ENCODE results near the gene DHX8. TPM values are rescaled to one million over a fixed set of nuclear protein-coding genes. Genes with fewer than 3 reads are reported as not detected.
"Not testable (repeated sequence)": the region's sequence is repeated elsewhere in the genome, so short reads cannot be mapped to it uniquely, and the experiment has no call there.

DHX8 gene
- total and polyA plus RNA-seq, 4 experiments from 2014 or later: 16.1 to 78.2 (median 59.8) TPM

GRCh38 chr17:43490621-43491020 is 6.8 kb downstream of the DHX8 start:
- H3K9me3 Mint-ChIP-seq: no peaks in the 10 kb centered on the region
- Histone ChIP-seq H3K9me3 (ENCODE audit: control insufficient read depth in 1 of 2, low read length in 2 of 2) (no peaks in the 10 kb centered on the region), H3K4me3 (ENCODE audit: low read length in 2 of 2) (no peak overlapping the region), H3K27ac (ENCODE audit: low read depth, low read length) (no peak overlapping the region), H3K27me3 (ENCODE audit: insufficient read depth, low read length) (no peaks in the 10 kb centered on the region), H3K36me3 (ENCODE audit: insufficient read depth, low read length) (peaks cover 45% of the 10 kb centered on the region), H3K4me1 (ENCODE audit: insufficient read depth, low read length) (peaks cover 9% of the 10 kb centered on the region)
- intact Hi-C loops (cut with micrococcal nuclease): no loop called here
- peaks cover 4 to 14% (median 10%) of the 10 kb centered on the region in 4 donors for H3K4me1 Mint-ChIP-seq
- peaks cover 45 to 54% of the 10 kb centered on the region in 2 donors for H3K36me3 Mint-ChIP-seq
- POLR2A ChIA-PET (ENCODE audit: partially characterized antibody): interaction anchor here (1.1 kb wide), 1 partner anchor 9 kb away, joined by 3 read pairs; no protein-coding TSS in a partner anchor
- H3K4me3 Mint-ChIP-seq: no peak overlapping the region
- H3K27ac Mint-ChIP-seq: no peak overlapping the region
- H3K27me3 Mint-ChIP-seq: no peaks in the 10 kb centered on the region
- CTCF ChIA-PET (ENCODE audit: partially characterized antibody): no interaction called here
- no peak for DNase-seq

DNA sequence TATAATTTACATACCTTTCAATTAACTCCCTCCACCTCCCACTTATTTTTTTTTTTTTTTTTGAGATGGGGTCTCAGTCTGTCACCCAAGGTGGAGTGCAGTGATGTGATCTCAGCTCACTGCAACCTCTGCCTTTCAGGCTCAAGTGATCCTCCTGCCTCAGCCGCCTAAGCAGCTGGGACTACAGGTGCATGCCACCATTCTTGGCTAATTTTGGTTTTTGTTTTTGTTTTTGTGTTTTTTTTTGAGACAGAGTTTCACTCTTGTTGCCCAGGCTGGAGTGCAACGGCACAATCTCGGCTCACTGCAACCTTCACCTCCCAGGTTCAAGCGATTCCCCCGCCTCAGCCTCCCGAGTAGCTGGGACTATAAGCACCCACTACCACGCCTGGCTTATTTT is 25.7 kb downstream of the DHX8 start:
- intact Hi-C loops (cut with micrococcal nuclease); H3K27ac ChIP-seq (ENCODE audit: low read depth, low read length); H3K9me3 Mint-ChIP-seq; H3K27ac Mint-ChIP-seq; CTCF ChIA-PET (ENCODE audit: partially characterized antibody); H3K4me3 Mint-ChIP-seq; H3K4me1 ChIP-seq (ENCODE audit: insufficient read depth, low read length); H3K9me3 ChIP-seq (ENCODE audit: control insufficient read depth in 1 of 2, low read length in 2 of 2); H3K4me1 Mint-ChIP-seq; H3K4me3 ChIP-seq (ENCODE audit: low read length in 2 of 2); H3K27me3 Mint-ChIP-seq; POLR2A ChIA-PET (ENCODE audit: partially characterized antibody); DNase-seq; H3K27me3 ChIP-seq (ENCODE audit: insufficient read depth, low read length): not testable (repeated sequence)
- peaks cover 39 to 72% of the 10 kb centered on the region in 2 donors for H3K36me3 Mint-ChIP-seq
- H3K36me3 ChIP-seq (ENCODE audit: insufficient read depth, low read length): peaks cover 56% of the 10 kb centered on the region

DNA sequence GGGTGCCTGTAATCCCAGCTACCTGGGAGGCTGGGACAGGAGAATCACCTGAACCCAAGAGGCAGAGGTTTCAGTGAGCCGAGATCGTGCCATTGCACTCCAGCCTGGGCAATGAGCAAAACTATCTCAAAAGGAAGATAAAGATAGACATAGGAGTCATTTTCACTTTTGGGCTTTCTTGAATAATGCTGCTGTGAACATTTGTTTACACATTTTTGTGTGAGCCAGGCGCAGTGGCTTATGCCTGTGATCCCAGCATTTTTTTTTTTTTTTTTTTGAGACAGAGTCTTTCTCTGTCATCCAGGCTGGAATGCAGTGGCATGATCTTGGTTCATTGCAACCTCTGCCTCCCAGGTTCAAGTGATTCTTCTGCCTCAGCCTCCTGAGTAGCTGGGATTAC is 27.4 kb downstream of the DHX8 start:
- CTCF ChIA-PET (ENCODE audit: partially characterized antibody); H3K9me3 ChIP-seq (ENCODE audit: control insufficient read depth in 1 of 2, low read length in 2 of 2); H3K4me3 Mint-ChIP-seq; POLR2A ChIA-PET (ENCODE audit: partially characterized antibody); H3K27me3 Mint-ChIP-seq; intact Hi-C loops (cut with micrococcal nuclease); H3K27ac ChIP-seq (ENCODE audit: low read depth, low read length); H3K4me1 ChIP-seq (ENCODE audit: insufficient read depth, low read length); H3K4me3 ChIP-seq (ENCODE audit: low read length in 2 of 2); DNase-seq; H3K27me3 ChIP-seq (ENCODE audit: insufficient read depth, low read length); H3K4me1 Mint-ChIP-seq; H3K9me3 Mint-ChIP-seq: not testable (repeated sequence)
- Mint-ChIP-seq H3K27ac (peak overlapping the region in 1 of 7 donors; percentile 21), H3K36me3 (peaks cover 36 to 72% of the 10 kb centered on the region in 2 donors)
- peaks cover 52% of the 10 kb centered on the region for H3K36me3 ChIP-seq (ENCODE audit: insufficient read depth, low read length)

DNA sequence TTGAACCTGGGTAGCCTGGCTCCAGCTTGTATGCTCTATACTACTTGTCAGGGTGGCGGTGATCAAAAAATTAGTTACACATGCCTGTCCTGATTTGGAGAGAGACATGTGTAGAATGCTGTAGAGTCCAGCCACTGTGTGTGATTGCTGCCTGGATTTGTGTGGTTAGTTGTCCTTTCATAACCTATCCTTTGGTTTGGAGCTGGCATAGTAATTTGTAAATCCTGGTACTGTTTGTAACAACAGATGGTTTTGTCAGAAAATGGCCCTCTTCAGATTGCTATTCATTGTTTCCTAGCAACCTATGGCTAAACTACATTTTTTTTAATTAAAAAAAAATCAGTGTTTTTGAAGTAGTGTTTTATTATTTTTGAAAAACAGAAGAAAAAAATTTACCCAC is 31.9 kb downstream of the DHX8 start:
- Mint-ChIP-seq H3K27me3 (no peaks in the 10 kb centered on the region), H3K9me3 (no peaks in the 10 kb centered on the region), H3K27ac (no peak overlapping the region), H3K36me3 (peaks cover 58 to 78% of the 10 kb centered on the region in 2 donors), H3K4me1 (peaks cover 0 to 7% (median 2%) of the 10 kb centered on the region in 4 donors), H3K4me3 (no peak overlapping the region)
- DNase-seq: no peak
- intact Hi-C loops (cut with micrococcal nuclease): no loop called here
- Histone ChIP-seq H3K27ac (ENCODE audit: low read depth, low read length) (no peak overlapping the region), H3K4me1 (ENCODE audit: insufficient read depth, low read length) (no peaks in the 10 kb centered on the region), H3K27me3 (ENCODE audit: insufficient read depth, low read length) (no peaks in the 10 kb centered on the region), H3K9me3 (ENCODE audit: control insufficient read depth in 1 of 2, low read length in 2 of 2) (no peaks in the 10 kb centered on the region), H3K36me3 (ENCODE audit: insufficient read depth, low read length) (peaks cover 66% of the 10 kb centered on the region), H3K4me3 (ENCODE audit: low read length in 2 of 2) (no peak overlapping the region)
- ChIA-PET CTCF (ENCODE audit: partially characterized antibody) (no interaction called here), POLR2A (ENCODE audit: partially characterized antibody) (no interaction called here)

DNA sequence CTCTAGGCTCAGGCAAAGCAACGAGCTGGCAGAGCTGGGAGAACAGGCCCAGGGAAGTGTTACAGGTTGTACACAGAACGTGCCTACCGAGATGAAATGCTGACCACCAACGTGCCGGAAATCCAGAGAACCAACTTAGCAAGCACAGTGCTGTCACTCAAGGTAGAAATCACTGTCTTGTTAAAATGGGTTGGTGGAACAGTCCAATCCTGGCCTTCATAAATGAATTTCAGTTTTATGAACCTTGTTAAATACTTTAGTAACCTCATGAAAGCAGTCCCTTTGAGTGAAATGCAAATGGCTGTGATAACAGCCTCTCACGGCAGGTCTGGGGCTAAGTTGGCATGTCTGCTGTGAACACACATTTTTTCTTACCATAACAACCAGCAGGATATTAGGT is 33.4 kb downstream of the DHX8 start:
- Histone ChIP-seq H3K4me1 (ENCODE audit: insufficient read depth, low read length) (no peaks in the 10 kb centered on the region), H3K27ac (ENCODE audit: low read depth, low read length) (no peak overlapping the region), H3K9me3 (ENCODE audit: control insufficient read depth in 1 of 2, low read length in 2 of 2) (no peaks in the 10 kb centered on the region), H3K36me3 (ENCODE audit: insufficient read depth, low read length) (peaks cover 79% of the 10 kb centered on the region), H3K27me3 (ENCODE audit: insufficient read depth, low read length) (no peaks in the 10 kb centered on the region), H3K4me3 (ENCODE audit: low read length in 2 of 2) (no peak overlapping the region)
- intact Hi-C loops (cut with micrococcal nuclease): no loop called here
- Mint-ChIP-seq H3K4me1 (peaks cover 0 to 7% (median 2%) of the 10 kb centered on the region in 4 donors), H3K4me3 (no peak overlapping the region), H3K27ac (no peak overlapping the region), H3K9me3 (no peaks in the 10 kb centered on the region), H3K27me3 (no peaks in the 10 kb centered on the region), H3K36me3 (peaks cover 67 to 81% of the 10 kb centered on the region in 2 donors)
- ChIA-PET POLR2A (ENCODE audit: partially characterized antibody) (no interaction called here), CTCF (ENCODE audit: partially characterized antibody) (no interaction called here)
- no peak for DNase-seq

DNA sequence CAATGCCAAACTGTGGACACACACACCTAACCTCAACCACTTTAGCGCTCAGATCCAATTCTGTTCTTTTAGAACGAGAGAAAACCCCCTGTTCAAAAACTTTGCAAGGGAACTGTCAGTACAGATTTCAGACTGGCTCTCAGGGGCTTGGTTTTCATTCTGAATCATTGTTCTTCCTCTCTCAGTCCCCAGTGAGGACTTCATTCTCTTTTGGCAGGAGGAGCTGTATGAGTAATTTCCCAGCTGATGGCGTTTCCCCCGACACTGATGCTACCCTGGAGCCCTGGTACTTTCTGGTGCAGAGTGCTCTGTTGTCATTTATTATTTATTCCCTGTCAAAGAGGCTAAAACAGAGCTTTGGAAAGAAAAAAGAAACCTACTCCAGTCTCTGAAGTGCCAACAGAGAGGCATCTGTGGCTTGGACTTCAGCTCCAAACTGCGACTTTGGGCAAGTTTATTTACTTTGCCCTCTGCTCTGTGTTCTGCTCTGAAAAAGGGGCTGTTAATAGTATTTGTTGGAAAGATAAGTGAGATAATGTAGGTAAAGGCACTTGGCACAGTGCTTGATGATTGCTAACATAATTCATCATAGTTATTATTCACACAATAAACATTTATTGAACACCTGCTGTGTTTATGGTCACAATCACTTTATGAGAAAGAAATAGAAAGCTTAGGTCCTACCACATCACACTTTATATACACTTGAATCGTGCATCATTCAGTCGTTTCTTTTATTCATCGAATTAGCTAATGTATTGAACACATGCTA is 34.0 kb downstream of the DHX8 start:
- Histone ChIP-seq H3K9me3 (ENCODE audit: control insufficient read depth in 1 of 2, low read length in 2 of 2) (no peaks in the 10 kb centered on the region), H3K27me3 (ENCODE audit: insufficient read depth, low read length) (no peaks in the 10 kb centered on the region), H3K36me3 (ENCODE audit: insufficient read depth, low read length) (peaks cover 76% of the 10 kb centered on the region), H3K27ac (ENCODE audit: low read depth, low read length) (no peak overlapping the region), H3K4me3 (ENCODE audit: low read length in 2 of 2) (no peak overlapping the region), H3K4me1 (ENCODE audit: insufficient read depth, low read length) (no peaks in the 10 kb centered on the region)
- H3K4me1 Mint-ChIP-seq: peaks cover 0 to 4% (median 2%) of the 10 kb centered on the region in 4 donors
- CTCF ChIA-PET (ENCODE audit: partially characterized antibody): no interaction called here
- intact Hi-C loops (cut with micrococcal nuclease): no loop called here
- POLR2A ChIA-PET (ENCODE audit: partially characterized antibody): no interaction called here
- H3K9me3 Mint-ChIP-seq: no peaks in the 10 kb centered on the region
- DNase-seq: no peak
- no peaks in the 10 kb centered on the region for H3K27me3 Mint-ChIP-seq
- H3K27ac Mint-ChIP-seq: no peak overlapping the region
- no peak overlapping the region for H3K4me3 Mint-ChIP-seq
- peaks cover 62 to 76% of the 10 kb centered on the region in 2 donors for H3K36me3 Mint-ChIP-seq

- POLR2A ChIA-PET (ENCODE audit: partially characterized antibody): no interaction called here
- peaks cover 73 to 83% of the 10 kb centered on the region in 2 donors for H3K36me3 Mint-ChIP-seq
These were observed 37.6 kb downstream of the DHX8 start for GRCh38 chr17:43521389-43521788.

More at GRCh38 chr17:43521389-43521788, 37.6 kb downstream of the DHX8 start:
- Mint-ChIP-seq H3K27ac (peak overlapping the region in 1 of 7 donors; percentile 50), H3K4me1 (peaks cover 0 to 3% (median 1%) of the 10 kb centered on the region in 4 donors), H3K4me3 (no peak overlapping the region), H3K27me3 (no peaks in the 10 kb centered on the region), H3K9me3 (no peaks in the 10 kb centered on the region)
- Histone ChIP-seq H3K4me1 (ENCODE audit: insufficient read depth, low read length) (no peaks in the 10 kb centered on the region), H3K4me3 (ENCODE audit: low read length in 2 of 2) (no peak overlapping the region), H3K27me3 (ENCODE audit: insufficient read depth, low read length) (no peaks in the 10 kb centered on the region), H3K36me3 (ENCODE audit: insufficient read depth, low read length) (peaks cover 92% of the 10 kb centered on the region), H3K9me3 (ENCODE audit: control insufficient read depth in 1 of 2, low read length in 2 of 2) (no peaks in the 10 kb centered on the region), H3K27ac (ENCODE audit: low read depth, low read length) (no peak overlapping the region)
- intact Hi-C loops (cut with micrococcal nuclease): no loop called here
- CTCF ChIA-PET (ENCODE audit: partially characterized antibody): interaction anchor here (0.7 kb wide), 1 partner anchor 17 kb away, joined by 3 read pairs; no protein-coding TSS in a partner anchor
- no peak for DNase-seq
